ENCODE results near the gene HAUS8.

- TF ChIP-seq CTCF (conservative IDR thresholded peaks at IDR 0.05; ENCODE audit: low read depth, low read length), result no peak
- no peak for TF ChIP-seq EZH2phosphoT487 (IDR thresholded peaks at IDR 0.05; ENCODE audit: borderline replicate concordance, low read length)
- TF ChIP-seq EZH2 (IDR thresholded peaks at IDR 0.05; ENCODE audit: low read length, unreplicated experiment), result no peak
These were observed 31.5 kb downstream of the HAUS8 start for GRCh38 chr19:17043744-17044143.

All from PC-3 (cell line).